Measurements from ENCODE around the gene STK39.

Gene STK39

GRCh38 chr2:167932123-167932693 is 315.2 kb downstream of the STK39 start:
- DNase-seq = no peak
- no peak overlapping the region for H3K14ac ChIP-seq (ENCODE audit: low read length)
- no peaks in the 10 kb centered on the region for H3K79me1 ChIP-seq (ENCODE audit: low read length)
- H3K27ac ChIP-seq (ENCODE audit: low read depth, low read length) = no peak overlapping the region
- H2BK5ac ChIP-seq (ENCODE audit: low read depth, low read length, poor library complexity) = no peak overlapping the region
- H4K8ac ChIP-seq (ENCODE audit: low read depth, low read length) = no peak overlapping the region
- H3K23ac ChIP-seq (ENCODE audit: low read length) = no peak overlapping the region
- no peak overlapping the region for H3K9ac ChIP-seq (ENCODE audit: low read length)
- H4K12ac ChIP-seq (ENCODE audit: low read depth, low read length) = no peak overlapping the region
- no peak overlapping the region for H2BK120ac ChIP-seq (ENCODE audit: insufficient read depth, low read length, poor library complexity)
- no peak overlapping the region for H2AFZ ChIP-seq (ENCODE audit: insufficient read depth, low read length, poor library complexity)
- no peak overlapping the region for H3K4me3 ChIP-seq (ENCODE audit: low read depth, low read length)
- no peaks in the 10 kb centered on the region for H3K27me3 ChIP-seq (ENCODE audit: insufficient read depth, low read length)
- no peak overlapping the region for H2AK5ac ChIP-seq (ENCODE audit: low read length)
- no peak overlapping the region for H3K18ac ChIP-seq (ENCODE audit: low read length)
- H3K9me3 ChIP-seq (ENCODE audit: insufficient read depth, low read depth, low read length) = no peaks in the 10 kb centered on the region
- no peak overlapping the region for H3K4me2 ChIP-seq (ENCODE audit: low read length)
- no peaks in the 10 kb centered on the region for H3K4me1 ChIP-seq (ENCODE audit: control insufficient read depth in 1 of 2, insufficient read depth in 2 of 2, low read length in 2 of 2)
- H3K36me3 ChIP-seq (ENCODE audit: control insufficient read depth in 1 of 2, insufficient read depth in 2 of 2, low read length in 2 of 2) = no peaks in the 10 kb centered on the region
- no CpG with 5 or more reads among the region's 4 CpGs for WGBS (ENCODE audit: extremely low coverage, insufficient coverage, insufficient read length)
- no peak overlapping the region for H4K91ac ChIP-seq (ENCODE audit: low read depth, low read length)
- no peak overlapping the region for H3K4ac ChIP-seq (ENCODE audit: low read depth, low read length)
- no peak overlapping the region for H2BK12ac ChIP-seq (ENCODE audit: low read length)
- H3K79me2 ChIP-seq (ENCODE audit: control insufficient read depth, insufficient read depth, low read length, poor library complexity) = peaks cover 2% of the 10 kb centered on the region

- Histone ChIP-seq H2BK120ac (ENCODE audit: insufficient read depth, low read length, poor library complexity) (no peak overlapping the region), H2AK5ac (ENCODE audit: low read length) (no peak overlapping the region), H4K91ac (ENCODE audit: low read depth, low read length) (no peak overlapping the region), H3K79me2 (ENCODE audit: control insufficient read depth, insufficient read depth, low read length, poor library complexity) (no peaks in the 10 kb centered on the region), H2AFZ (ENCODE audit: insufficient read depth, low read length, poor library complexity) (no peak overlapping the region), H3K9me3 (ENCODE audit: insufficient read depth, low read depth, low read length) (no peaks in the 10 kb centered on the region), H3K27me3 (ENCODE audit: insufficient read depth, low read length) (no peaks in the 10 kb centered on the region), H3K79me1 (ENCODE audit: low read length) (no peaks in the 10 kb centered on the region), H3K4me2 (ENCODE audit: low read length) (no peak overlapping the region), H3K27ac (ENCODE audit: low read depth, low read length) (no peak overlapping the region), H3K9ac (ENCODE audit: low read length) (no peak overlapping the region), H4K12ac (ENCODE audit: low read depth, low read length) (no peak overlapping the region), H3K36me3 (ENCODE audit: control insufficient read depth in 1 of 2, insufficient read depth in 2 of 2, low read length in 2 of 2) (no peaks in the 10 kb centered on the region), H3K4ac (ENCODE audit: low read depth, low read length) (no peak overlapping the region), H3K18ac (ENCODE audit: low read length) (no peak overlapping the region), H3K4me3 (ENCODE audit: low read depth, low read length) (no peak overlapping the region), H4K8ac (ENCODE audit: low read depth, low read length) (no peak overlapping the region), H3K14ac (ENCODE audit: low read length) (no peak overlapping the region), H2BK5ac (ENCODE audit: low read depth, low read length, poor library complexity) (no peak overlapping the region), H2BK12ac (ENCODE audit: low read length) (no peak overlapping the region), H3K23ac (ENCODE audit: low read length) (no peak overlapping the region), H3K4me1 (ENCODE audit: control insufficient read depth in 1 of 2, insufficient read depth in 2 of 2, low read length in 2 of 2) (no peaks in the 10 kb centered on the region)
- no peak for DNase-seq
- no CpG with 5 or more reads among the region's 3 CpGs for WGBS (ENCODE audit: extremely low coverage, insufficient coverage, insufficient read length)
Measured at GRCh38 chr2:167929484-167929883, 317.9 kb downstream of the STK39 start.

- Histone ChIP-seq H2BK120ac (ENCODE audit: insufficient read depth, low read length, poor library complexity) (no peak overlapping the region), H3K36me3 (ENCODE audit: control insufficient read depth in 1 of 2, insufficient read depth in 2 of 2, low read length in 2 of 2) (no peaks in the 10 kb centered on the region), H3K4me3 (ENCODE audit: low read depth, low read length) (no peak overlapping the region), H2BK12ac (ENCODE audit: low read length) (no peak overlapping the region), H3K4me2 (ENCODE audit: low read length) (no peak overlapping the region), H3K4me1 (ENCODE audit: control insufficient read depth in 1 of 2, insufficient read depth in 2 of 2, low read length in 2 of 2) (no peaks in the 10 kb centered on the region), H3K27ac (ENCODE audit: low read depth, low read length) (no peak overlapping the region), H3K79me1 (ENCODE audit: low read length) (no peaks in the 10 kb centered on the region), H3K18ac (ENCODE audit: low read length) (no peak overlapping the region), H3K23ac (ENCODE audit: low read length) (no peak overlapping the region), H3K27me3 (ENCODE audit: insufficient read depth, low read length) (no peaks in the 10 kb centered on the region), H2BK5ac (ENCODE audit: low read depth, low read length, poor library complexity) (no peak overlapping the region), H4K12ac (ENCODE audit: low read depth, low read length) (no peak overlapping the region), H4K91ac (ENCODE audit: low read depth, low read length) (no peak overlapping the region), H3K14ac (ENCODE audit: low read length) (no peak overlapping the region), H3K4ac (ENCODE audit: low read depth, low read length) (no peak overlapping the region), H3K79me2 (ENCODE audit: control insufficient read depth, insufficient read depth, low read length, poor library complexity) (no peaks in the 10 kb centered on the region), H4K8ac (ENCODE audit: low read depth, low read length) (no peak overlapping the region), H3K9me3 (ENCODE audit: insufficient read depth, low read depth, low read length) (no peaks in the 10 kb centered on the region), H2AFZ (ENCODE audit: insufficient read depth, low read length, poor library complexity) (no peak overlapping the region), H2AK5ac (ENCODE audit: low read length) (no peak overlapping the region), H3K9ac (ENCODE audit: low read length) (no peak overlapping the region)
- no CpG with 5 or more reads among the region's 6 CpGs for WGBS (ENCODE audit: extremely low coverage, insufficient coverage, insufficient read length)
- DNase-seq = no peak
Measured at GRCh38 chr2:167928434-167928833, 319.0 kb downstream of the STK39 start.

GRCh38 chr2:167925758-167926157 is 321.6 kb downstream of the STK39 start:
- Histone ChIP-seq H4K8ac (ENCODE audit: low read depth, low read length) (no peak overlapping the region), H4K91ac (ENCODE audit: low read depth, low read length) (no peak overlapping the region), H4K12ac (ENCODE audit: low read depth, low read length) (no peak overlapping the region), H3K4me1 (ENCODE audit: control insufficient read depth in 1 of 2, insufficient read depth in 2 of 2, low read length in 2 of 2) (no peaks in the 10 kb centered on the region), H2AFZ (ENCODE audit: insufficient read depth, low read length, poor library complexity) (no peak overlapping the region), H3K79me1 (ENCODE audit: low read length) (no peaks in the 10 kb centered on the region), H3K18ac (ENCODE audit: low read length) (no peak overlapping the region), H3K4me3 (ENCODE audit: low read depth, low read length) (no peak overlapping the region), H2AK5ac (ENCODE audit: low read length) (no peak overlapping the region), H3K27me3 (ENCODE audit: insufficient read depth, low read length) (no peaks in the 10 kb centered on the region), H3K9me3 (ENCODE audit: insufficient read depth, low read depth, low read length) (no peaks in the 10 kb centered on the region), H3K9ac (ENCODE audit: low read length) (no peak overlapping the region), H2BK12ac (ENCODE audit: low read length) (no peak overlapping the region), H3K36me3 (ENCODE audit: control insufficient read depth in 1 of 2, insufficient read depth in 2 of 2, low read length in 2 of 2) (no peaks in the 10 kb centered on the region), H3K79me2 (ENCODE audit: control insufficient read depth, insufficient read depth, low read length, poor library complexity) (no peaks in the 10 kb centered on the region), H3K14ac (ENCODE audit: low read length) (no peak overlapping the region), H3K4ac (ENCODE audit: low read depth, low read length) (no peak overlapping the region), H3K23ac (ENCODE audit: low read length) (no peak overlapping the region), H3K27ac (ENCODE audit: low read depth, low read length) (no peak overlapping the region), H3K4me2 (ENCODE audit: low read length) (no peak overlapping the region), H2BK120ac (ENCODE audit: insufficient read depth, low read length, poor library complexity) (no peak overlapping the region), H2BK5ac (ENCODE audit: low read depth, low read length, poor library complexity) (no peak overlapping the region)
- no peak for DNase-seq
- WGBS (ENCODE audit: extremely low coverage, insufficient coverage, insufficient read length) = no CpG with 5 or more reads among the region's 2 CpGs

Measured in trophoblast cell (in vitro differentiated cells and primary cell).